HTR-8/SVneo (cell line): ENCODE results near the gene PPP1CA.

Experiments
- DNase-seq: peaks from one replicate; pipeline ENCODE4 v3.0.0; 2011; ENCODE audit warnings: low spot score, mixed read lengths; ENCODE audit not compliant: insufficient read length
- FAIRE-seq: peaks from 2 replicates; lab custom pipeline; 2011; peaks lifted over from hg19 to GRCh38; lab: Jason Lieb, UNC

Gene PPP1CA

GRCh38 chr11:67419325-67420049 lies 17.8 kb upstream of the PPP1CA start:
- peak; percentile 77 for FAIRE-seq
- no peak for DNase-seq

- FAIRE-seq (peak; percentile 66), DNase-seq (no peak)
Observed at GRCh38 chr11:67418476-67419281, 17.0 kb upstream of the PPP1CA start.

- FAIRE-seq, result no peak
- DNase-seq, result no peak
Observed at GRCh38 chr11:67417425-67417824, 15.8 kb upstream of the PPP1CA start.

- DNase-seq, result no peak
- peak; percentile 58 for FAIRE-seq
Observed at GRCh38 chr11:67416416-67417335, 15.0 kb upstream of the PPP1CA start.

- DNase-seq, result no peak
- peak; percentile 42 for FAIRE-seq
Observed at GRCh38 chr11:67415501-67416304, 14.0 kb upstream of the PPP1CA start, which contains the start of gene CARNS1. Gene CARNS1, plus strand, starts transcription at chr11:67415678. Its CDS starts 522 bp downstream, at chr11:67416200.

- peak; percentile 55 for FAIRE-seq
- DNase-seq, result no peak
Observed at GRCh38 chr11:67413266-67413849, 11.7 kb upstream of the PPP1CA start.

GRCh38 chr11:67412495-67413179 lies 11.0 kb upstream of the PPP1CA start:
- DNase-seq (no peak), FAIRE-seq (peak; percentile 71)

- DNase-seq (no peak), FAIRE-seq (peak; percentile 77)
Observed at GRCh38 chr11:67411785-67412152, 10.1 kb upstream of the PPP1CA start.

GRCh38 chr11:67410984-67411784 lies 9.5 kb upstream of the PPP1CA start:
- no peak for FAIRE-seq

GRCh38 chr11:67410369-67410831 lies 8.7 kb upstream of the PPP1CA start:
- DNase-seq, result no peak
- no peak for FAIRE-seq

More at GRCh38 chr11:67410984-67411784, 9.5 kb upstream of the PPP1CA start:
- DNase-seq, result no peak

- FAIRE-seq (peak; percentile 20), DNase-seq (no peak)
Observed at GRCh38 chr11:67409781-67410368, 8.2 kb upstream of the PPP1CA start.

- peak; percentile 42 for FAIRE-seq
- no peak for DNase-seq
Observed at GRCh38 chr11:67409261-67409666, 7.6 kb upstream of the PPP1CA start.

GRCh38 chr11:67408437-67409200 lies 7.0 kb upstream of the PPP1CA start:
- peak; percentile 74 for FAIRE-seq
- DNase-seq, result no peak

GRCh38 chr11:67407688-67408163 lies 6.1 kb upstream of the PPP1CA start:
- FAIRE-seq (peak; percentile 67), DNase-seq (no peak)

- FAIRE-seq, result peak; percentile 20
- DNase-seq, result no peak
Observed at GRCh38 chr11:67406969-67407687, 5.5 kb upstream of the PPP1CA start.
